ENCODE measurements around the gene PPP2R2D.

The PPP2R2D gene

DNA sequence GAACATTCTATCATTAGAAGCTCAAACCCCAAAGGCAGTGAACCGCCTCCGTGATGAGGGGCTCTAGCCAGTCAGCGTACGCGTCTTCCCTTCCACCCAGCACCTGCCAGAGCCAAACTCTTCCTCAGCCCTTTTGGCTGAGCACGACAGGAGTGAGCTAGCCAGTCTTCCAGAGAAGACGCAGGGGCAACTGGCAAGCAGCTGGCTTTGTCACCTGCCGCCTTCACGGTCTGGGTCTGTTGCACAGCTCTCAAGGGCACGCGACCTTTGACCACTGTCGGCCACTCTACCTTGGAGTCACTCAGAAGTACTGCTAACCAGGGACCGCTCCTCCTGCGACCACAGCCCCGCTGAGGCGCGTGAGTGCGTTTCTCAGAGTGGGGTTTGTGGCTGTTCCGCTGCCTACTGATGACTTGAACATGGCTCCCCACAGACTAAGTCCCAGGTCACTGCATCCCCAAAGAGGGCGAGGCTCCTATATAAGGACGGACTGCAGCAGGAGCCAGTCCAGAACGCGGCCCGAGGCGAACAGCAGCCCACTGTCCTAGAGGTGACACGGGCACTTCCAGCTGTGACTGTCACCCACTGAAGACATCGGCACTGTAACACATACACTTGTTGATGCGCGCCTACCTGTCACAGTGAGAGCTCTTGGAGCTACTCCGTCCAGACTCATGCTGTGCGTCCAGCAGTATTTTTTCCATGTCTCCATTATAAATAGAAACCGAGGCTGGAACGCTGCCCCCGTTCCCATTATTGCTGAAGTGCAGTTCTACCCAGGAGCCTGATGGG lies 72.5 kb downstream of the PPP2R2D start:
- Histone ChIP-seq H3K4me2 (ENCODE audit: low read length) (no peak overlapping the region), H3K27ac (no peak overlapping the region), H3K79me2 (no peaks in the 10 kb centered on the region), H3K9me3 (ENCODE audit: control insufficient read depth, low read length) (no peaks in the 10 kb centered on the region), H3K27me3 (ENCODE audit: control insufficient read depth, insufficient read depth, low read length) (no peaks in the 10 kb centered on the region), H3K36me3 (ENCODE audit: control insufficient read depth, insufficient read depth, low read length) (no peaks in the 10 kb centered on the region), H3K4me3 (ENCODE audit: low read depth, low read length) (no peak overlapping the region), H3K9ac (no peak overlapping the region), H2AFZ (no peak overlapping the region), H3K4me1 (no peaks in the 10 kb centered on the region)
- TF ChIP-seq, protein P1, sequence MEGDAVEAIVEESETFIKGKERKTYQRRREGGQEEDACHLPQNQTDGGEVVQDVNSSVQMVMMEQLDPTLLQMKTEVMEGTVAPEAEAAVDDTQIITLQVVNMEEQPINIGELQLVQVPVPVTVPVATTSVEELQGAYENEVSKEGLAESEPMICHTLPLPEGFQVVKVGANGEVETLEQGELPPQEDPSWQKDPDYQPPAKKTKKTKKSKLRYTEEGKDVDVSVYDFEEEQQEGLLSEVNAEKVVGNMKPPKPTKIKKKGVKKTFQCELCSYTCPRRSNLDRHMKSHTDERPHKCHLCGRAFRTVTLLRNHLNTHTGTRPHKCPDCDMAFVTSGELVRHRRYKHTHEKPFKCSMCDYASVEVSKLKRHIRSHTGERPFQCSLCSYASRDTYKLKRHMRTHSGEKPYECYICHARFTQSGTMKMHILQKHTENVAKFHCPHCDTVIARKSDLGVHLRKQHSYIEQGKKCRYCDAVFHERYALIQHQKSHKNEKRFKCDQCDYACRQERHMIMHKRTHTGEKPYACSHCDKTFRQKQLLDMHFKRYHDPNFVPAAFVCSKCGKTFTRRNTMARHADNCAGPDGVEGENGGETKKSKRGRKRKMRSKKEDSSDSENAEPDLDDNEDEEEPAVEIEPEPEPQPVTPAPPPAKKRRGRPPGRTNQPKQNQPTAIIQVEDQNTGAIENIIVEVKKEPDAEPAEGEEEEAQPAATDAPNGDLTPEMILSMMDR (IDR thresholded peaks at IDR 0.05), result no peak

DNA sequence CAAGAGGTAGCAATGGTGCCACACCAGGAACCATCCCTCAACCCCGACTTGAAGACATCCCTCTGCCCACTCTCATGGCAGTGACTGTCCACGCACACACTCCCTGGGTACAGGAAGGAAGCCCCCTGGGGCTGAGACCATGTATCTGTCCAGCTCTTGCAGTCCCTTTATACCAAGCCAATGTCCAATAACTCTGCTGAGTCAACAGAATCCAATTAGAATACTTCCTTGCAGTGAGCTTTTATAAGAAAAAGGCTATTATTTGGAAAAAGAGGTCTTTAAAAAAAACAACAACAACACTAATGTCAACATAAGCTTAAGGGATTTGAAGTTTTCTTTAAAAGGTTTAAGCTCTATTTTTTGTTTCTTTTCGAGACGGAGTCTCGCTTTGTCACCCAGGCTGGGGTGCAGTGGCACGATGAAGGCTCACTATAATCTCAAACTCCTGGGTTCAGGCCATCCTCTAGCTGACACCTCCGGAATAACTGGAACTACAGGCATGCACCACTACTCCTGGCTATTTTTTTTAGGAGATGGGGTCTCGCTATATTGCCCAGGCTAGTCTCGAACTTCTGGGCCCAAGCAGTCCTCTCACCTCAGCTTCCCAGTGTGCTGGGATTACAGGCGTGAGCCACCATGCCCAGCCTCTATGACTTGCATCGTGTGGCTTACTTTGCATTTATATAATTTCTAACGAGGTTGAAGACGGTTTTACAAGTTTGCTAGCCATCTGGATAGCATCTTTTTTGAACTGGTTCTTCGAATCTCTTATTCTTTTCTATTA lies 73.4 kb downstream of the PPP2R2D start:
- Histone ChIP-seq H3K4me3 (ENCODE audit: low read depth, low read length) (no peak overlapping the region), H3K4me2 (ENCODE audit: low read length) (no peak overlapping the region), H3K36me3 (ENCODE audit: control insufficient read depth, insufficient read depth, low read length) (no peaks in the 10 kb centered on the region), H3K4me1 (no peaks in the 10 kb centered on the region), H2AFZ (no peak overlapping the region), H3K27me3 (ENCODE audit: control insufficient read depth, insufficient read depth, low read length) (no peaks in the 10 kb centered on the region), H3K9ac (no peak overlapping the region), H3K27ac (no peak overlapping the region), H3K79me2 (no peaks in the 10 kb centered on the region), H3K9me3 (ENCODE audit: control insufficient read depth, low read length) (no peaks in the 10 kb centered on the region)
- TF ChIP-seq, protein P1 (IDR thresholded peaks at IDR 0.05), result no peak

DNA sequence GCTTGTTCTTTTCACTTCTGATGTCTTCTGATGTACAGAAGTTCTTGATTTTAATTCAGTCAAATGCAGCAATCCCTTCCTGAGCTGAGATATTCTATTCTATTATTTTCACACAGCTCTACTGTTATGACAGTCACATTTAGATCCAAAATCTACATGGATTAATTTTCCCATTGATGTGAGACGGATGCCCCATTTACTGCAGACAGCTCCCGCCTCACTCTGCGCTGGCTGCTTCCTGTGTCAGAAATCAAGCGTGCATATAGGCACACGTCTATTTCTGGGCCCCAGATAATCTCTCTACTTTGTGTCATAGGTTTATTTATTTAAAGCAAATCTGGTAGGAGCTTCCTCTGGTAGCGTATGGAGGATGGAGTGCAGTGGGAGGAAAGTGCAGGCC lies 74.2 kb downstream of the PPP2R2D start:
- no peaks in the 10 kb centered on the region for H3K36me3 ChIP-seq (ENCODE audit: control insufficient read depth, insufficient read depth, low read length)
- no peaks in the 10 kb centered on the region for H3K27me3 ChIP-seq (ENCODE audit: control insufficient read depth, insufficient read depth, low read length)

DNA sequence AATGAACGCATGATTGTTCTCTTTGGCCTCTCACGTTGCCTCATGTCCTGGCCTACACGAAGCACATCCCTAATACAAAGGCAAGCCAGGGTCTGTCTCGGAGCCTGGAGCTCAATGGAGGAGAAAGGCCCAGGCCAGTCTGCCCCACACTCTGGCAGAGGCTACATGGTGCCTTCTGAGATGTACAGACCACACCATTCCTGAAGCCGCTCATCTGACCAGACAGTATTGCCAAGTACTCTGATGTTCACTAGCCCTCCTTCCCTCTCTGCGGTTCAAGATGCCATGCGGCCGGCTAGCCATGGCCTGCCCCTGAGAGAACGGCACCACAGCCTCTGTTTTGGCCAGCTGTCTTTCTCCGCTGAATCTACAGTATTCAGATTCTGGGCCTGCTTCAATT lies 75.0 kb downstream of the PPP2R2D start:
- Histone ChIP-seq H3K27ac (no peak overlapping the region), H3K27me3 (ENCODE audit: control insufficient read depth, insufficient read depth, low read length) (no peaks in the 10 kb centered on the region), H3K36me3 (ENCODE audit: control insufficient read depth, insufficient read depth, low read length) (no peaks in the 10 kb centered on the region), H3K4me1 (peaks cover 6% of the 10 kb centered on the region), H3K79me2 (no peaks in the 10 kb centered on the region), H3K4me2 (ENCODE audit: low read length) (no peak overlapping the region), H2AFZ (no peak overlapping the region), H3K9me3 (ENCODE audit: control insufficient read depth, low read length) (no peaks in the 10 kb centered on the region), H3K9ac (no peak overlapping the region), H3K4me3 (ENCODE audit: low read depth, low read length) (no peak overlapping the region)
- TF ChIP-seq, protein P1 (IDR thresholded peaks at IDR 0.05), result no peak

More for the DNA sequence above, 74.2 kb downstream of the PPP2R2D start:
- peaks cover 4% of the 10 kb centered on the region for H3K4me1 ChIP-seq
- H3K4me3 ChIP-seq (ENCODE audit: low read depth, low read length), result no peak overlapping the region
- TF ChIP-seq, protein P1 (IDR thresholded peaks at IDR 0.05), result no peak
- no peak overlapping the region for H2AFZ ChIP-seq
- no peaks in the 10 kb centered on the region for H3K79me2 ChIP-seq
- H3K4me2 ChIP-seq (ENCODE audit: low read length), result no peak overlapping the region
- no peak overlapping the region for H3K27ac ChIP-seq
- no peak overlapping the region for H3K9ac ChIP-seq
- H3K9me3 ChIP-seq (ENCODE audit: control insufficient read depth, low read length), result no peaks in the 10 kb centered on the region

All from parathyroid adenoma (tissue), 2 donors.